Effector CD8-positive, alpha-beta T cell (primary cell): ENCODE measurements around the gene HECW1.
"Not testable (repeated sequence)": the region's sequence is repeated elsewhere in the genome, so short reads cannot be mapped to it uniquely, and the experiment has no call there.

Experiments
- DNase-seq: peaks from one replicate; lab custom pipeline; 2025; lab: John Stamatoyannopoulos, UW

HECW1 gene

GRCh38 chr7:43208242-43208641 is 95.8 kb downstream of the HECW1 start:
- DNase-seq: no peak

DNA sequence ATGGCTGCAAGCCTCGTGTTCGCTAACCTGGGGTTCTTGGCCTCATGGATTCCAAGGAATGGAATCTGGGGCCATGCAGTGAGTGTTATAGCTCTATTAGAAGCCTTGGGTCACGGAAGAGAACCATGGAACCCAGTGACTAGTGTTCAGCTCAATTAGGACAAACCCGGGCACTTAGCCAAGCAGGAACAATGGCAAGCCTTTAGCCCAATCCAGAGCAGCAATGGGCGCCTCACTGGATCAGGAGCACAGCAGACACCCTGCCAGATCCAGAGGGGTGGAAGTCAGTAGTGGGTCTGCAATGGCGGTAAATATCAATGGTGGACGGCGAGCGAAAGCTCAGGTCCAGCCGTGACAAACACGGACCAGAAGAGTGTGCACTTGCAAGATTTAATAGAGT is 98.1 kb downstream of the HECW1 start:
- DNase-seq: not testable (repeated sequence)

GRCh38 chr7:43211286-43211685 is 98.8 kb downstream of the HECW1 start:
- DNase-seq: no peak

DNA sequence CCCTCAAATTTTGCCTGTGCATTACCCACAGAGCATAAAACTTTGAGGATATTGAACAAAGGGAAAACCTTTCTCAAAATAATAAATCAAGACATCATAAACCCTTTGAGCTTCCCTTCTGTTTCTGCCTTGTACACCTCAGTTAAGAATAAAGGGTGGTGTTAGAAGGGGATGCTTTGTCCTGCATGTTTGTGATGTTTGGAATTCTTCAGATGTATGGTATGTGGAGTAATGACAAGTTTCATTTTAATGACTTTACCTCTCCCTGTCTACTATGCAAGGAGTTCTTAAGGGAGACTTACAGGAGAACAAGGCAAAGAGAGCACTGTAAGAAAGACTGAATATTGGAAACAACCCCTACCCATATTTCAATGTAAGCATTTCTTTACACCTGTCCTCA is 99.2 kb downstream of the HECW1 start:
- no peak for DNase-seq

GRCh38 chr7:43212921-43213320 is 100.5 kb downstream of the HECW1 start:
- DNase-seq: no peak

DNA sequence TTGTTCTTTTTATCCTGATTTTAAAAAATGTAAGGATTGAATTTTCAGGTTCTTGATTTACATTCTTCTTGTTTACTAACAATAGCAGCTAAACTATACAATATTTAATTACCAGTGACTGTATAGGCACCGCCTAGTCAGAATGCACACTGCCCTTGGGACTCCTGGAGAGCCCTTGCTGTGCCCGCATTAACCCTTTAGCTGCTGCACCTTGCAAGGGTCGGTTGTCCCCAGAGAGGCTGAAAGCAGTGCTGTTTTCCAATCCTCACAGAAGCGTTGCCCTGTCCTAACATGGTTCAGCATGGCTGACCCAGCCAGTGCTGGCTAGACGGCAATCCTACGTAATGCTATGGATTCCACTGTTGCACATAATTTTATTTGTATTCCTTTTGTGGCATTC is 102.6 kb downstream of the HECW1 start:
- DNase-seq: no peak

DNA sequence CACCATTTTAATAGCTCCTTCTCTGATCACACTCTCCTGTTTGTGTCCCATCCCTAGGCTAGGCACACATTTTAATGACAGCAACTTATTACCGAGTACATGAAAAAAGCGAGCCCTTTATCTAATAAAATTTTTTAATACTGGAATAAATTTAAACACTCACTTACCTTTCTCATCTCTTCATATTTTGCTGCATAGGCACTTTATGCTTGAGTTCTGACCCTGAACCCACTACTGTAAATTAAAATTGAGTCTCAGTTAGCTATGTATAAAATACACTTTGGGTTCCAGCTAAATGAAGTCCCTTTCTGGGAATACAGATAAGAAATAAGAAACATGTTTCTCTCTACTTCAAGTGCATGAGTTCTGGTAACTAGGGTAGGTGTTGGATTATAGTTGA is 104.6 kb downstream of the HECW1 start:
- no peak for DNase-seq

GRCh38 chr7:43218901-43219300 is 106.5 kb downstream of the HECW1 start:
- DNase-seq: not testable (repeated sequence)

- DNase-seq: no peak
These were observed 107.8 kb downstream of the HECW1 start for GRCh38 chr7:43220250-43220649.

DNA sequence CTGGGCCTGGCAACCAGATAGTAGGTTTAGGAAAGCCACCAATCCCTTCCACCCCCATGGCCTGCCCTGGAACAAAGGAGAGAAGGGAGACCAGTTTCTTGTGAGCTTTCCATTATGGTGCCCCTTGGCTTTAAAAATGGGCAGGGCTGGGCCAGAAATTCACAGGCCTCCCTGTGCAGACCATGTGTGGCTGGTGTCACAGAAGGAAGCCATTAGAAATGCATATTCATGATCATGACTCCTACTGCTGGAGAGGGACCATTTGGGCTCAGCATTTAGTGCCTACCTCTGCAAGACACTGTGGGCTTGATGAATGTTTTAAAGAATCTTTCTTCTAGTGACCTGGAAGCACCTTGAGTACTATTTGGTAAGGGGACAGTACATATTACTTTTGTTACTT is 108.3 kb downstream of the HECW1 start:
- DNase-seq: no peak

DNA sequence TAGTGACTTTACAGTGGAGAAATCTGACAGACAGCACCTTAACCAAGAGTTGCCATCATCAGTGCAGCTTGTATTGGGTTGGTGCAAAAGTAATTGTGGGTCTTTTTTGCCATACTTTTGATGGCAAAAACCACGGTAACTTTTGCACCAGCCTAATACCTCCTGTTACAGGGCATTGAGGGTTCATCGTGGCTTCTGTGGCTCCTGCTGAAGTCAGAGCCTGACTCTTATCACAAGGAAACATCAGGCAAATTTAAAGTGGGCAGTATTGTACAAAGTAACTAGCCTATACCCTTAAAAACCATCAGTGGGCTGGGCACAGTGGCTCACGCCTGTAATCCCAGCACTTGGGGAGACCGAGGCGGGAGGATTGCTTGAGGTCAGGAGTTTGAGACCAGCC is 117.4 kb downstream of the HECW1 start:
- DNase-seq: no peak

- no peak for DNase-seq
These were observed 119.9 kb downstream of the HECW1 start for GRCh38 chr7:43232366-43232765.

GRCh38 chr7:43234073-43234472 is 121.6 kb downstream of the HECW1 start:
- no peak for DNase-seq

- DNase-seq: no peak
These were observed 122.5 kb downstream of the HECW1 start for GRCh38 chr7:43234968-43235367.

GRCh38 chr7:43240565-43240964 is 128.1 kb downstream of the HECW1 start:
- DNase-seq: no peak

DNA sequence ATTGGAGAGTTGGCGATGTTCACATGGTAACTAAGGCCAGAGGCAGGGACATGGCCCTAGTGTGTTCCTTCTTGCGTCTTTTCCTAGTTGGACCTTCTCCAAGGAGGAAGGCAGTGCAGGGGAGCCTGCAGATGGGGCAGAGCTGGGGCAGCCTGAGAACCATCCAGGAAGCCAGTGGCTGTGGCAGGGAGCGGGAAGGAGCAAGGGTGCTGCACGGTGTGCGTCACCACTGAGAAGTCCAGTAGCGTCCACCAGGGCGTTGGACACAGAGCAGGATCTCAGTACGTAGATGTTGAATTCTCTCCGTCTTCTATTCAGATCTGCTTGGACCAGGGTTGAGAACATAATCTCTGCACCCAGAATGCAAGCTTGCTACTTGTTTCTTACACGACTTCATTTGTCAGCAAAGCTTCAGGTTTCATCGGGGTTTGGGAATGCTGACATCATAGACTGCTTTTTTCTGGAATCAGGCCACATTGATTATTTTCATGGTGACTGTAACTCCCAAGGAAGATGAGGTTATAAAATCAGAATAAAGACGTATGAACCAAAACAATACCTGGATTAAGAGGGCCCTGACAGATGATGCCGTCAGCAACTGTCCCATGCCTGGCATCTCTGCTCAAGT is 130.3 kb downstream of the HECW1 start:
- no peak for DNase-seq

DNA sequence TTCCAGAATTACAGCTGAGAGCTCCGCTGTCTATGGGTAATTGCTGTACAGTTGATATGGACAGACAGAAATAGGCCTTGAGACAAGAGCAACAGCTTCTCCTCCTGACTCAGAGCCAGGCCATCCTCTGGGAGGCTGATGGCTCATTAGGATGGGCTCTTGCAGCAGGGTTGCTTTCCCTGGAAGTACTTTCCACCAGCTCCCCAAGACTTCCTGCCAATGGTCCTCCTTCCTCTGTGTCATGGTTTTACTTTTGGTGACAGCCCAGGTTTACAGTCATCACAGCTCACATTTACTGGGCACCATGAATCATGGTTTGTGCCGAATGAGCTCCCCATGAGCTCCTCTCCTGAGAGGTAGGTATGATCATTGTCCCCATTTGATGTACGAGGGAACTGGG is 131.8 kb downstream of the HECW1 start:
- no peak for DNase-seq

- no peak for DNase-seq
These were observed 132.3 kb downstream of the HECW1 start for GRCh38 chr7:43244784-43245183.

- DNase-seq: no peak
These were observed 135.3 kb downstream of the HECW1 start for GRCh38 chr7:43247757-43248156.

DNA sequence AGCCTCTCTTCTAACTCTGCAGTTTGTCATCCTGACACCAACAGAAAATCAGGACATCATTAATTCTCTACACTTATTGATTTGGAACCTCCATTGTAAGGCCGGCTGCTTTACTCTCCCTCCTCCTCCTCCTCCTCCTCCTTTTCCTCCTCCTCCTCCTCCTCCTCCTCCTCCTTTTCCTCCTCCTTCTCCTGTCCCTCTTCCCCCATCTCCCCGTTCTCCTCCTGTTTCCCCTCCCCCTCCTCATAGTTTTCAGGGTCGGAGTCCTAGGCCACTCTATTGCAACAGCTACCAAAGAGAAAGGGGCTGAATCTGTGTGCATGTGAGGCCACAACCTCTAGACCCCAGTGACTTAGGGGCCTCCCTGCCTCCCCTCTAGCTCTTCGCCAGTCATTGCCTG is 136.1 kb downstream of the HECW1 start:
- DNase-seq: no peak

DNA sequence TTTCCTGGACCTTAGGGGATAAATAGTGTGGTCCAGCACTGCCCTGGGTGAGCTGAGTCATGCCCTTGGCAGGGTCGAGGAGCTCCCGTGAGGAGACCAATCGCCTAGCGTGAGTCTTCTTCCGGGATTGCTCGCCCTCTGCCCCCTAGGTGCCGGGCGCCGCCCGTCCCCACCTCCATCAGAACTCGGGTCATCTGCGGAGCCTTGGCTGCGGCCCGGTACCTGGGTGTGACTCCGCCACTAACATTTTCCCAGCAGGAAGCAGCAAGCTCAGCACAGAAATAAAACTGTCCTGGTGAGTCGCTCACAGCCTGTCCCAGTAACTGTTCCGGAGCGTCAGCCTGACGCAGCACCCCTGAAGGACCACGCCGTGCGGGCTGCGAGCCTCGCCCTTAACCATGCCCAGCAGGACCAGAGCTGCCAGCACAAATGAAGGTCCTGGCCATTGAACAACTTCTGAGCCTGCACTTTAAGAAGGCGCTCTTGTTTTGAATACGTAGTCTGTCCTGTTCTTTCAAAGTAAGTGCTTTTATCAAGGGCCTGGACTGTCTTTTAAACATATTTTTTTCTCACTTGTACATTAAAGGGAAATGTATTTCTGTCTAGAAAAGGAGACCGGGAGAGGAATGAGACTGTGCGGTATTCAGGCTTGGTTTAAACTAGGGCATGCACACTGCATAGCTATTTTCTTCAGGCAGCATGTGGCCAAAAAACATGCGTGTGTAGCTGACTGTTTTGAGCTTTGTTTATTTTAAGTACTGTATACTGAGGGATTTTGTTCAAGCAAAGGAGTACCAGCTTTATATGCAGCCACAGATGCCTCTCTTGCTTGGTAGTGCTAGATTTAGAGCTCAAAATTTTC is 136.7 kb downstream of the HECW1 start:
- no peak for DNase-seq

GRCh38 chr7:43249823-43250145 is 137.3 kb downstream of the HECW1 start:
- no peak for DNase-seq

DNA sequence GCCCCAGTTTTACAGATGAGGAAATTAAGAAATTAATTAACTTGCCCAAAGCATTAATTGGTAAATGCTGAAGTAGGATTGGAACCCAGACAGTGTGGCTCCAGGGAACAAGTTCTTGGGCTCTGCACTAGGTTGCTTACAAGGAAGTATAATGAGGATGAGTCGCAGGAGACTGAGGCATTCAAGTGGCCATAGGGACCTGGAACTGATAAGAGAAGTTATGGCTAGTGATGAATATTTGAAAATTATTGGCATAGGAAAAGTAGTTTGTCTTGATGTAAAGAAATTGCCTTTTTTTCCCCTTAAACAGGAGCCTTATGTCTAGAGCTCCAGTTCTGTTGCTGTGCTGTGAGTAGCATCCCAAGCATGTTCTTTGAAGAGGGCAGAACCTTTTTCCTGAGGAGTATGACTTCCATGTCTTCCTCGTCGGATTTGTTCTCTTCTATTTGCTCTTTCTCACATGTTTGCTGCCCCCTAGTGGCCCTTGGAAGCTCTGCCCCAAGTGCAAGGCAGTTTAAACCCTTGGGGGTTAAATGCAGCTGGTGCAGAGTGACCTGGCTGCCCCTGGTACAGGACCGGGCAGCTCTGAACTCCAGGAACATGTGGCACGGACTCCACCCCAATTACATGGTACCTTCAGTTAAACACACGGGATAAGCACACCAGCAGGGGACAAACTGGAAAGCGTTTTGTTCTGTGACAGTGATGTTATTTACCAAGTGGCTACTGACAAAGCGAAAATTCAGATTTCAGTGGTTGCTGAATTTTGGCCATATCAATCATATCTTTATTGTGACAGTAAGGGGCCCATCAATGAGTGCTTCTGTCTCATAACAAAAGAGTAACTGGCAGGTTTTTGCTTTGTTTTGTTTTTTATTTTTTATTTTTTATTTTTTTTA is 148.8 kb downstream of the HECW1 start:
- peak; percentile 26 for DNase-seq
